Activated CD4-positive, alpha-beta T cell treated with anti-CD3 and anti-CD28 coated beads for 24 hours (primary cell): ENCODE measurements around the gene CYB5R3.
A peak's percentile ranks its signal among the peaks of the same experiment; 100 is the strongest.

Source experiments
- DNase-seq, 2 donors: peaks; one replicate each; pipeline ENCODE4 v3.0.0-alpha.2; 2020; ENCODE audit warnings: low read depth in 2 of 2

The CYB5R3 gene

GRCh38 chr22:42649246-42650099 lies at the start of gene CYB5R3:
Gene CYB5R3, minus strand, starts transcription at chr22:42649392. Its CDS starts 77 bp downstream, at chr22:42649315.
- DNase-seq = peak; percentile 75

GRCh38 chr22:42697542-42698013 lies 48.4 kb upstream of the CYB5R3 start:
- no peak for DNase-seq

GRCh38 chr22:42696331-42696967 lies 47.3 kb upstream of the CYB5R3 start:
- no peak for DNase-seq

DNA sequence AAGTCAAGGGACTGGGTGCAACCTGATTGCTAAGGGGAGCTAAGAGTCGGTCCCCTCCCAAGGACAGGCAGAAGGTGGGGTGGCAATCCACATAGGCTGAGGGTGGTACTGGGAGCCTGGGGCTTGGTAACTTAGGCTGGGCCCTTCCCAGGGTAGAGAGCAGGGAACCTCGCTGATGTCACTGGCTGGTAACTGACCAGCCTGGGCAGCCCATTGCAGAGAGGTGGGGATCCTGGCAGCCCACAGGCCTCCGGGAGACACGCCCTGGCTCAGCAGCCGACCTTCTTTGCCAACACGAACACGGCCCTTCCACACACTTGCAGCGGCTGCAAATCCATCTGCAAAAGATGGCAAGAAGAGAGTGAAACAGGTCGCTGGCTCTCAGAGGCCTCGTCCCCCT lies 46.1 kb upstream of the CYB5R3 start:
- DNase-seq = no peak

- DNase-seq = no peak
Measured at GRCh38 chr22:42693763-42694683, 44.8 kb upstream of the CYB5R3 start.

GRCh38 chr22:42693055-42693762 lies 44.0 kb upstream of the CYB5R3 start:
- DNase-seq = no peak

DNA sequence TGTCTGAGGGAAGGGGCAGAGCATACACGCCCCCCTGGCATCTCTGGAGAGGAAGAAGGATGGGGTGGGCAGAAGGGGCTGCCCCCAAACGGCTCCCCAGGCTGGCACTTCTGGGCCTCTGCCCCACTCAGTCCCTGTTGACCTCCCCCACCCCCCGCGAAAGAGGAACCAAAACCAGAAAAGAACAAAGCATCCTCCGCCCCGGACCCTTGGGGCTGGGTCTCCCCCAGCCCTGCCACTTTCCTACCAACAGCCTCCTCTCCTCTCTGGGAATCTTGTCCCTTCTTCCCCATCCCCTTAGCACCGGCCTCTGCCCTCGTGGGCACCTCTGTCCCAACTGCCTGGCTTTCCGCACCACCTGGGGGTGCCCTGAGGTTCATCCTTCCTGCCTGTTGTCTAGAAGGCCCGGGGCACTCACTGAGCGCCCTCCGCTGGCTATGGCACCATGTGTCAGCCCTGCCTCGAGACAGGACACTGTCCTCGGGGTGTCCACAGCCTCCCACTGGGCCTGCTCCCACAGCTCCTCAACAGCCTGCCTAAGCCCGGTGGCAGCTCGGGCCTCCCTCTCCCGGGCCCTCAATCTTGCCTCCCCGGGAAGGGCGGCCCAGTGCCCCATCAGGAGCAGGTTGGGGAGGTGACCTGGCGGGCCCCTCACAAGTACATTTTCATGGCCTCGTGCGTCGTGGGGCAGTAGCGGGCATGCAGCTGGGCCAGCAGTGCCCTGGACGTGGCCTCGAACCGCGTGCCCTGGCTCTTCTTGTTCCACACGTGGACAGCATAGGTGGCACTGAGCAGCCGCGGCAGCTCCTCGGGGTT lies 43.3 kb upstream of the CYB5R3 start:
- DNase-seq = no peak

- no peak for DNase-seq
Measured at GRCh38 chr22:42691440-42691839, 42.2 kb upstream of the CYB5R3 start.

DNA sequence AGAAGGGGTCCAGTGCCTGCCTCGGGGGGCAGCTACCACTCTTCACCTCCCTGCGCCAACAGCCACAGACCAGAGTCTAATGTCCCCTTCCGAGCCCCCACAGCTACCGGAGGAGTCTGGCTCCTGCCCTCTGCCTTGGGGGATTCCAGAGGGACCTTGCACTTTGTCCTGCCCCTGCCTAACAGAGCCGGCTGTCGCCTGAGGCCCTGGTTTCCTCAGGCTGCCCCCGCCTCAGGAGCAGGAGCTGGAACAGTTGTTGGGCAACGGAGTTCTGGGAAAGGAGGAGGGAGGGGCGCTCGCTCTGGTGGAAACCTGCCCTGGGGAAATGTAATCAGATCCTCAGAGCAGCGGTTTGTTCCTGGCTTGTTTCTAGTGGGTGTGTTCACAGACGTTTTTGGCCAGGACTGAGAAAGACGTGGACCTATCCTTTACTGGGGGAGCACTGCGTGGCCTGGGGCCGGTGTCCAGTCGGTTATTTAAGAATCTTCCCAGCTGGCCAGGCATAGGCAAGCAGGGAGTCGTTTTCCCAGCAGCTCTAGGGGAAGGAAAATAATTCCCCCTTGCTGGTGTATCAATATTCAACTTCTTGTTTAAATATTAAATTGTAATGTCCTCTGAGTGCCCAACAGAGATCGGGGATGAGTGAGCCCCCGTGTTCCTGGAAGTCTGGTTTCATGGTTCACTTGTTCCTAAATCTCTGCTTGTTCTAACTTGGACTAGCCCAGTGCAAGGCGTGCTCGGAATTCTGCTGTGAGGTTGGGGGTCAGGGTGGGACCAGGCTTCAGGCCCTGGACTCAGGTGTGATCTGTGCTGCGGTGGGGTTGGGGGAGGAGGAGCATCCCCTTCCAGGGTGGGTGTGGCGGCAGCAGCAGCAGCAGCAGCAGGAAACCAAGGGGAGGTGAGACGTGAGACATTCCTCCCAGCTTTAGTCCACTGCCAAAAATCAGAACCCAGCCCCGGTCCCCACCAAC lies 39.3 kb upstream of the CYB5R3 start:
- no peak for DNase-seq

DNA sequence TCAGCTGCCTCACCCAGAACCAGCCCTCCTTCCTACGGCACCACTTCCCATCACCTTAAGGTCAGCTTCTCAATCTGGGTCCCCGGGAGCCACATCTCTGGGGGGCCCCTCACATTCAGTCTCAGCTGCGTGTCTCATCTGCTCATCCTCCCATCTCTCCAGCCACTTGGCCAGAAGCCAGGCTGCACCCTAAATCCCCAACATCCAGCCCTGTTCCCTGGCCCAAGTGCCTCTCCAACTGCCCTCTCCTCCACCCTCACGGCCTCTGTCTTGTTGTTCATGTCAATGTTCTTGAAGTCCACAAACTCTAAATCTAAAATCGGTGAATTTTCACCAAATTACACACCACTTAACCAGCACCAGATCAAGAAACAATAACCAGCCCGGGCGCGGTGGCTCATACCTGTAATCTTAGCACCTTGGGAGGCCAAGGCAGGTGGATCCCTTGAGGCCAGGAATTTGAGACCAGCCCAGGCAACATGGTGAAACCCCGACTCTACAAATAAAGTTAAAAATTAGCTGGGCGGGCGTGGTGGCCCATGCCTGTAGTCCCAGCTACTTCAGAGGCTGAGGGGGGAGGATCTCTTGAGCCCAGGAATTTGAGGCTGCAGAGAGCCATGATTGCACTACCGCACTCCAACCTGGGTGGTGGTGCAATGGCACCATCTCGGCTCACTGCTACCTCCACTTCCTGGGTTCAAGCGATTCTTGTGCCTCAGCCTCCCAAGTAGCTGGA lies 37.7 kb upstream of the CYB5R3 start:
- DNase-seq = no peak

DNA sequence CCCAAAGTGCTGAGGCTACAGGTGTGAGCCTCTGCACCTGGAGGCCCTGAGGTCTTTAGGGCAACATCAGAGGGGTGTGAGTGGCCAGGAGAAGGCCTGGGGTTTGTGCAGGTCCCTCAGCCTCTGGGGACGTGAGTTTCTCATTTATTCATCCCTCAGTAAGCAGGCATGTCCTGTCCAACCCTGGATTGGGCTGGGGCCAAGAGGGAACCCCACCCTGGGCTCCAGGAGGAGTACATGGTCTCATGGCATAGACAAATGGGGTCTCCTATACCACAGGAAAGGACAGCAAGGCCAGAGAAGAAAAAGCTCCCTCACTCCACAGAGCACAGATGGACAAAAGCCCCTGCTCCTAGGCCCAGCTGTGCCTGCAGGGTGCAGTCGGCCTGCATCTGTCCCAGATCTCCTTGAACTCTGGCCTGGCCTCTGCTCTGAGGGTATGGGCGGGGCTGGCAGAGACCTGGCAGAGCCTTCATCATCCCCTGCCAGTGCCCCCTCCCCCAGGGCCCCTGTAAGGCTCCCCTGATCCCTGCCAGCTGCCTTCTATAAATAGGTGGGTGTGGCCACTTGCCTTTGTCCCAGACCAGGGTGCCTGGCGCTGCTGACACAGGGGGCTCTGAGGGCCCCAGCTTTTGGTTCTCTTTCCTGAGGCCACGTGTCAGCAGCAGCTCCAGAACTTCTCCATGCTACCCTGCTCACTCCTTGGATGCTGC lies 36.9 kb upstream of the CYB5R3 start:
- DNase-seq = no peak

DNA sequence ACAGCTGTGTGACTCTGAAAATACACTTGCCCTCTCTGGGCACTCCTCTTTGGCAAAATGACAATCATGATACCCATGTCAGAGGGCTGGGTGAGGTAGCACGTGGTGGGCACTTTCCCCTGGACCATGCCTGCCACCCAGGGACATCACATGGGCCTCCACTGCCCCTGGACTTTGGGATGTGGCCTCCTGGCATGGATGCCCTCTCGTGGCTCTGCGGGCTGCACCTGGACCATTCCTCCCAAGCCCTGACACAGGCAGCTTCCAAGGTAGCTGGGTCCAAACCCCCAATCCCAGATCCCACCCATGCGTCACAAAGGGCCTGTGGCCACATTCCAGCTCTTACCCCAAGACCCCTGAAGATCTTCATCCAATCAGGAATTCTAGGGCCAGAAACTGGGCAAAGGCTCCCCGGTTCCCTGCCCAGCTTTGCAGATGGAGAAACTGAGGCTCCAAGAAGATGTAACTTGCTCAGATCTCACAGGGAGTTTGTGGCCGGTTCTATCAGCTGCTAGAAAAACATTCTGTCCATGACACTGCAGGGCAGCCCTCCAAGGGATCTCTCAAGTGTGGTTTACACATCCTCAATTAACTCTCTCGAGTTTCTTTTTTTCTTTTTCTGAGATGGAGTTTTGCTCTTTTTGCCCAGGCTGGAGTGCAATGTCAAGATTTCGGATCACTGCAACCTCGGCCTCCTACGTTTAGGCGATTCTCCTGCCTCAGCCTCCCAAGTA lies 35.4 kb upstream of the CYB5R3 start:
- no peak for DNase-seq

DNA sequence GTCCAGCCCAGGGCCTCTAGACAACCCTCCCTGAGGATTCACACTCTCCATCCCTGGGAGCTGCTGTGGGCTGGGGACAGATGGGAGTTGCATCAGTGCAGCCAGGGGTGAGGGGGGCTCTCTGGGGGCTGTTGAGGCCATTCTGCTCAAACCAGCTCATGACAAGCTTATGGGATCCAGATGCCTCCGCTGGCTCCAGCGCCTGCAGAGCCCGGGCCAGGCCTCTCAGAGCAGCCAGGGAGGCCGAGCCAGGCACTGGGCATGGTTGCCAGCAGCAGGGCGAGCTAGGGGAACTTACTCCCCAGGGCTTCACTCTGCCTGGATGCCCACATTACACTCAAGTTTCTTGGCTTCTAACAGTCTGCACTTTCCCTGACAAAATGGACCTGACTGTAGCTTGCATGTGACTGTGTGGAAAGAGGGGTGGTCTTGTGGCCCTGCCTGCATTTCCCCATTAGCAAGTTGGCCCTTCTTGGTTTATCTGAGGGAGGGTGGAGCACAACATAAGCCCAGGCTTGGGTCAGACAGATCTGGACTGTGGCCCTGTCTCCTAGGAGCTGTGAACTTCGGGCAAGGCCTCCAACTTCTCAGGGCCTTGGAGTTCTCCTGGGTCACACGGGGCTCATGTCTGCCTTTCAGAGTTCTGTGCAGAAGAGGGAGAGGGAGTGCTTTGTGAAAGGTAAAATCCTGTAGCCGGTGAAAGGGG lies 34.5 kb upstream of the CYB5R3 start:
- no peak for DNase-seq

DNA sequence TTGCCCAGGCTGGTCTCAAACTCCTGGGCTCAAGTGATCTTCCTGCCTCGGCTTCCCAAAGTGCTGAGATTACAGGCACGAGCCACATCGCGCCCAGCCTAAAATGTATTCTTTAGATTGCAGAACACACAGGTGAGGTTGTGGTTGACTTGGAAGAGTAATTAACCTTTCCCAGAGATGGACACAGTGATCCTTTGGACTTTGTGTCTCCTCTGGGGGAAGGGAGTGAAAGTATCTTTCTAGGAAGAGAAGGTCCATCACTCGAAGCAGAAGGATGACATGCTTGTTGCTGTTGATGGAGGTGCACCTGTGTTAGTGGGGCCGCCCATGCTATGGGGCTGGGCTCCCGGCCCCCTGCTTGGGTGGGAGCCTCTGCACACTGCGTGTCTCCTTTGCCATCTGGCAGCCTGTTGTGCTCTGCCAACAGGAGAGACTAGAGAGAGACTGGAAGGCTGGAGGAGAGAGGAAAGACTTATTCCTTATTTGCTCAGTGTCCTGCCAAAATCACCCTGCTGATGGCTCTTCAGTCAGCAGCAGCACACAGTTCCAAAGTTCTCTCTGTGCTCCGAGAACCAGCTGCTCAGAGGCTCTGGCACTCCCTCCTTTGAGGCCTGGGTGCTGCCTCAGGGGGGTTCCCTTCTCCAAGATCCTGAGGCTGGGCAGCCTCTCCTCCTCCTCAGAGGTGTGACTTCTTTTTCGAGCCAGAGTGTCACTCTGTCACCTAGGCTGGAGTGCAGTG lies 33.1 kb upstream of the CYB5R3 start:
- DNase-seq = no peak

- DNase-seq = no peak
Measured at GRCh38 chr22:42680648-42681047, 31.5 kb upstream of the CYB5R3 start.

GRCh38 chr22:42679691-42680090 lies 30.5 kb upstream of the CYB5R3 start:
- DNase-seq = no peak
